HUDEP-2 (cell line): Measurements from ENCODE around the gene SLC23A2.

Experiments
- DNase-seq, 76 experiments: peaks; one replicate each; lab custom pipeline; 2025; ENCODE audit not compliant: unreplicated experiment in 76 of 76; lab: John Stamatoyannopoulos, UW

Gene SLC23A2

DNA sequence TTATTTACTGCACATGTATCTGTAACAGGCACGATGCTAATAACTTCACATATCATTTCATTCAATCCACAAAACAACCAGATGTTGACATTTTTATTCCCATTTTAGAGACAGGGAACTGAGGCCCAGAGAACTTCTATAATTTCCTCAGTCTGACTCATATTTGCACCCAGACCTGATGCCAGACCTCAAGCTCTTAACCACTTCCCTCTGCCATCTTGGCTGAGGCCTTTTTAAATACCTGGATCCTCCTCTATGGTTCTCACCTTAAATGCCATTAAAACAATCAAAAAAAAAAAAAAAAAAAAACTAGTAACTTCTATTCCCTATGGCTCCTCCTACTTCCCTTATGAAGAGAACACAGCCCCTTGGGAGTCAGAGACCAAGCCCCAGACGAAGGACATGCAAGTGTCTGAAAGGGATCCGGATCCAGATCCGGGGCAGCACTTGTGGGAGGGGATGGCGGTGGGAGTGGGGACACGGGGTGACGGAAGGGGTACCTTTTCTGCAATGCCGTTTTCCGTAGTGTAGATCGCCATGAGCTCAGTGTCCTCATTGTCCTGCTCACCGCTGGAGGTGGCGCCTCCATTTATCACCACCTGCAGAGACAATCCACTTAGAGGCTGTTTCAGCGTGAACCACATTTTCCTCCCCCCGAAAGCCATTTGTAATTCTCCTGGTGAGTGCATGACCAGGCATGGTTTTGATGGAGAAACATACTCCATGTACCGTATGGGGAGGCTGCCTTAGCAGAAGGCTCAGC lies 88.7 kb downstream of the SLC23A2 start:
- no peak for DNase-seq

DNA sequence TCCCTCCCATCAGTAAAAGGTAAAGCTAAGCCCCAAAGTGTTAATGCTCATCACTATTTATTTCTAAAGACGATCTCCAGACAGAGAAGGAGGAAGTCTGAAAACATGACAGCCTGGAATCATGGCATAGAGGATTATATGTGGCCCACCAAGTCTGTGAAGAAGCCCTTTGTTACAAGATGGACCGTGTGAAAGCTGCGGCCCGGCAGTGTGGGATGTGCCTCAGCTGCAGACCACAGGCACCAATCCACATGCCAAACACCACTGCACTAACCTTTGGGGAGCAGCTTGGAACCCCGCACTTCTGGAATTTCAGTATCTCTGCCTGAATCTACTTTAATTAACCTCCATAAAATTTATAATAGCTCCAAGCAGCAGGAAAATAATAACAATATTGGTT lies 90.4 kb downstream of the SLC23A2 start:
- no peak for DNase-seq

GRCh38 chr20:4905613-4906012 lies 95.7 kb downstream of the SLC23A2 start:
- DNase-seq: no peak

DNA sequence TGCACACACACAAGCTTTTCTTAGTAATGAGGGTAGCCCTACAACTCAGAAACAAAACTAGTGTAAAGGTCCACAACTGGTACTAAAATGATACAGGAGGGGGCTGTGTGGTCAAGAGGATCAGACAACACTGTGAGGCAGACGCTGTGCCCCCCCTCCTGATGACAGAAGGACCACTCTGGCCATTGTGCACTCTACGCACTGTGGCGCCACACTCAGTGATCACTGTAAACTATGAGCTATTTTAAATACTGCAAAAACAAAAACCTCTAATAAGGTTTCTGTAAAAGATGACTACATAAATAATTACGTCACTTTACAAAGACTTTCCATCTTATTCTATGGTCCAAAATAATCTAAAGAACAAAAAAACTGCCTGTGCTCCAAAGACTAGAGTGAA lies 96.1 kb downstream of the SLC23A2 start:
- DNase-seq: no peak

- no peak for DNase-seq
These were observed 97.0 kb downstream of the SLC23A2 start for GRCh38 chr20:4904127-4904860.

DNA sequence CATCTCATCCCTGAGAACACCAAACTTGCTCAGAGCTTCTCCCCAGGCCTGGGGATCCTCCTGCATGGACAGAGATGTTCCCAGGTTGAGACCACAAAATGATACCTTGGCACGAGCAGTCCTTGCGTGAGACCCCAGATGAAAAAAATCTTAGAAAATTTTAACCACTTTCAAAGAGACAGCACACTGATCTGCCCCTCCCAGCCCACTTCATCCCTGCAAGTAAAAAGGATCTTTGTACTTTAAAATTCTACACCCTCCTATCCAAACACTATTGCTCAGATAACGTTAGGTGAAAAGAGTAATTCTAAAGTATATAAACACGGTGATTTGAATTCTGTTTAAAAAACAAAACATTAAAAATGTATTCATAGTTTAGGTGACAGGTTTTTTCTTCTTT lies 98.5 kb downstream of the SLC23A2 start:
- no peak for DNase-seq

DNA sequence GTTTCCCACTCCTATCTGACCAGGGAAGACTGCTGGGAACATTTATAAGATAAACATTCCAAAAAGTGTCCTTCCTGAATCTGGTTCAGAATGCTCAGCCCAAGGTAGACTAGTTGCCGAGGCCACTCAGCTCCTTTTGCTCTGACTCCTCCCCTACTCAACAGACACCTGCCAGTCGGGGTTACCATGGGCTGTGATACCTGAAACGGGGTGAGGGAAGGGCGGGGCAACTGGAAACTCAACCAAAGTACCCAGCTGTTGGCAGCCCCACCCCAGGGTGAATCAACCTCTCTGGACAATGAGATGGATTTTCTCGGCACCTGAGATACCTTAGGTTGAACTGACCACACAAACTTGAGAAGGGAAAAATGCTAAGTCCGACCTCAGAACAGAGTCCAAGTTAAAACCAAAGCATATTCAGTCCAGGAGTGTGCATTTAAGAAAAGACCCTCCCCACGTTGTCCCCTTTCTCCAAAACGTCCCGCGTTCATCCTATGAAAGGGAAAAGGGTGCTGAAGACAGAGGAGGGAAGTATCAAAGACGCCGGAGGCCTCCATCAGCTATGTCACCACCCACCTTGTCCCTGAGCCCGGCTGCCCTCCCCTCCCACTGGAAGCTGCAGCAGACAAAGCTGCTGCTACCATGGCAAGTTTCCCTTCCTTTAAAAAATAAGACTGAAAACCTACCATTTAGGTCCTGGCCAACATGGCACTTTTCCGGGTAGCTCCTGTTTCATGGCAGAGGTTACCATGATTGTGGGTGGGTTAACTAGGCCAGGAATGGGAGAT lies 100.1 kb downstream of the SLC23A2 start:
- no peak for DNase-seq

DNA sequence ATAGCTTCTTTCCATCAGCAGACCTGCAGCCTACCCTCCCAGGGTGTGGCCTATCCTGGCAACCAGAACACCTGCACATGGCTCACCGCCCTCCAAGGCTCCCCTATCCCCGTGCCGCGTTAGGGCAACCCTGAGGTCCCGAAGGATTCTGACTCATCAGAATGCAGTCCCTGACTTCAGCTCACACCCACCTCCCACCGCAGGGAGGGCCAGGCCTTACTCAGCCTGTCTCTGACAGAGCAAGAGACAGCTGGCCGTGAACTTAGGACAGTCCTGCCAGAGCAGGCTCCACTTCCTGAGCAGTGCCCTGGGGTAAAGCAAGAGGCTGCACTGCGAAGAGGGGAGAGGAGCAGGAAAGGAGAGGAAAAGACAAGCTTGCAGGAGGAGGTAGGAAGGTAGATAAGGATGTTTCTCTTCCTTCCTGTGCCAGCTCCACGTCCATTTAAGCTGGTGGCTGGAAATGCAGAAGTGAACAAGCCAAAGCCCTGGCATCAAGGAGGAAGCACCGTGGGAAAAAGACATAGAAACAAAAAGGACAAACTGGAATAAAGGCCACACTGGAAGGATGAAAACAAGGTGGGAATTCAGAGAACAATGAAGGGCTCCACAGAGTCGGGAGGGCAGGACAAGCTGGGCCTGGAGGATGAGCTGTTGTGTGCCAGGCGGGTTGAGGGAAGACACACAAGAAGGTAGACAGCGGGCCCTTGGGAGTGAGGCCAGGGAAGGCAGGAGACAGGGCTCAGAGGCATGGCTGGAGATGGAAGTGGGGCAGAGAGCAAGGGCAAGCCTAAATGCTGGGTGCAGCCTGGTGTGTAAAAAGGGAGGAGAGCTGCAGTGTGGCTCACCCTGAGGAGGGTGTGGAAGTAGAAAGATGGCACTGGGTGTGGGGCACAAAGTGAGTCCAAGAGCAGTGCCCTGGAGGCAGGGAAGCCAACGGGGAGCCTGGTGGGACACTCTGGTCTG lies 102.7 kb downstream of the SLC23A2 start:
- no peak for DNase-seq

DNA sequence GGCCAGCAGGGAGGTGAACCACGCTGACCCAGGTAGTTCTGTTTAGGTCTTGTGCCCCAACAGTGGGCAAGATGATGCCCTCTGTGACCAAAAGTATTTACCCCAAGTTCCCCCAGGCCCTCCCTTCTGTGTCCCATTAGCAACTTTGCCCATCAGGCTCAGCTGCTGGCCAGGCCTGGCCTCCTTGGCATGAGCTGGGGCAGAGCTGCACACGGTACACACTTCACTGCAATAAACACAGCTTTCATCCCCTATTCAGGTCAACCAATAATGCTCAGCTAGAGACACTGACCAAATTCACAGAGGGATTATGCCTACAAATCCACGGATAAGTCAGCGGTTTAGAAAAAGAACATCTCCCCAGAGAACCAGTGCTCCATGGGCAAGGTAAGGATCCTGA lies 103.7 kb downstream of the SLC23A2 start:
- DNase-seq: no peak

DNA sequence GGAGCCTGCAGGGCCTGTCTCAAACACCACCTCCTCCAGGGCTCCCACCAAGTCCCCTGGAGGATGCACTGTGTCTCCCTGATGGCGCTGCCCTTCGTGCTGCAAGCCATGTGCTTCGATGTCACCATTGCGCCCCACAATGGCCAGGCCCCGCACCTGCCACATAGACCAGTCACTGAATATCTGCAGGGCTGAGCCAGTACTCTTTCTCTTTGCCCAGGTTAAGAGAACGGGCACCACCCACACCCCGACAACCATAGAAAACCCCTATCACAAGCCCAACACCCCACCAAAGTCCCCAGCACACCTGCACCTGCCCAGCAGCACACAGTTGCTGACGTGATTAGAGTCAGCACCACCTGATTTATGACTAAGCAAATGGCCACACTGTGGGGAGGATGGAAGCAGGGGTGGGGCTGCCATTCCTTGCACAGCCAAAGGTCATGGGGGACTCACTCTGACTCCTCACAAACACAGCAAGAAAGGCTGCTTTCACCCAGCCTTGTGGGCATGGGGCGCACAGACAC lies 104.3 kb downstream of the SLC23A2 start:
- DNase-seq: no peak

DNA sequence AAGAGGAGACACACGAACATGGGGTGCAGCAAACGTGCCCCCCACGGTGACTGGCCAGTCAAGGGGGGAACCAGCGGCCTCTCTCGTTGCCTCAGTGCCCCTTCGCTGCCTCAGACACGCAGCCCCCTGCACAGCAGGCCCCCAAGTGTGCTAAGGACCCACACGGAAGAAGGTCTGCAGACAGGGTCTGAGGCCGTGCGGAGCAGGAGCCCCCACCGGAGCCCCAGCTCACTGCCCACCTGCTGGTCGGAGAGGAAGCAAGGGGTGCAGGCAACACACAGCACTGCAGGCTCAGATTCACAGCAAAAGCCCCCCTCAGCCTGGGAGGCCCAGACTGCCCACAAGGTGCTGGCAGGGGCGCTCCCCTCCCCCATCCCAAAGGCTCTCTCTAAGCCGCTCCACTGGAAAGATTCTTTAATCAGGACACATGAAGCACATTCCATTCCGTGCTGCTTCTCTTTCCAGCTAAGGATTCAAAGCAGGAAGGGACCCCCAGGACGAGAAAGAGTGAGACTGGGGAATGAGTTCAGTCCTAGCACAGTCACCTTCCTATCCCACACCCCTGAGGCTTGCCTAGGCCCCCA lies 105.1 kb downstream of the SLC23A2 start:
- DNase-seq: no peak

- DNase-seq: no peak
These were observed 106.3 kb downstream of the SLC23A2 start for GRCh38 chr20:4894981-4895381.

- DNase-seq: no peak
These were observed 106.9 kb downstream of the SLC23A2 start for GRCh38 chr20:4894409-4894808.

DNA sequence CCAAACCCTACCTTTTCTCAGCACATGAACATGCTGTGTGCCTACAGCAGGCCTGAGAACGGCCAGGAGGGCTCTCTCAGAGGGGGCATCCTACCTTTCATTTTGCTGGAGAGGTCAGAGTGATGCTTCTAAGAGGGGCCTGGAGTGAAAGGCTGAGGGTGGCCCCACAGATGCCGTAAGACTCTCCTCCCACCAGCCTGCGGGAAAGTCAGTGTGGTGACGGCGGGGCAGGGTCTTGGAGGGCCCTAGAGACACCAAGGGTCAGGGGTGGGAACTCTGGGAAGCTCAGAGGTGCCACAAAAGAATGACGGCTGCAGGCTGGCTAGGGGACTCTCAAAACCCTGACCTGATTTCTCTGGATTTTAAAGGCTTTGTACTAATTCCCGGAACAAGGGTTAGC lies 107.6 kb downstream of the SLC23A2 start:
- DNase-seq: no peak

GRCh38 chr20:4891997-4892396 lies 109.3 kb downstream of the SLC23A2 start:
- DNase-seq: no peak

DNA sequence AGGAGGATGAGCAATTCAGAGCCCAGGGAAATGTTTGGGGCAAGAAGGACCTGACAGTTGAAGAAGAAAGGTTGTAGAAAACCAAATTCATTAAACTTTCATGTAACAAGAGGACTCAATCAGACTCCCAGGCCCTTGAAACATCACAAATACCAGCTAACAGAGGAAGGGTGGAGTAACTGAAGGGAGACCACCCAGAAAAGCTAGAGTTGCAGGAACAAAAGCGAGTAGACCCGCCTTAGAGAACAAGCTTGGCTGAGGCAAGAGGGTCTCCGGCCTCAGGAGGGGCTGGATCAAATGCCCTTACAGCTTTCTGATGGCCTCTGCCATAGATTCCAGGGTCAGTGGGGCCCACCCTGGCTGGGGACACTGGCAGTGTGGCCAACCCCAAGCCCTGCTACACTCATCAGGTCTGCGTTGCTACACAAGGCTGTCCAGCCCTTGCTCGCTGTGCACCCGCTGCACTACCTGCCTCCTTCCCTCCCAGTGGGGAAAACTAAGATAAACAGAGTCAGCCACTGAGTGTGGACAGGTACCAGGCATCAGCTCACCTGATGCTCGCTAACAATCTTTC lies 110.0 kb downstream of the SLC23A2 start:
- DNase-seq: no peak

DNA sequence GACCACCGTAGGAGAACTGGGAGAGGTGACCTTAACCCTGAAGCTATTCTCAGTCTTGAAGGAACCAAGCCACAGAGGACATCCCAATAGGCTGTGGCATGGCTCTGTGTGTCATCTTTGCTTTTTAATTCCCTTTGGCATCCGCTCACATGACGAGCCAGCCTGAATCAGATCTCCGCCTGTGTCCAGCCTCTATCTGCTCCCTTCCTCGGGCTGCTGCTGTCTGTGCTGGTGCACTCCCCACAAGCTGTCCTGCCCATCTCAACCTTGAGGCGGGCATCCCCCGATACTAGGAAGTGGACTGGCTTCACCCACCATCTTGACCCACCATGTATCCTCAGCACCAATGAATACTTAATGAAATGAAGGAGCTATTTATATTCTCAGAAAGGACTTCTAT lies 111.9 kb downstream of the SLC23A2 start:
- DNase-seq: no peak

DNA sequence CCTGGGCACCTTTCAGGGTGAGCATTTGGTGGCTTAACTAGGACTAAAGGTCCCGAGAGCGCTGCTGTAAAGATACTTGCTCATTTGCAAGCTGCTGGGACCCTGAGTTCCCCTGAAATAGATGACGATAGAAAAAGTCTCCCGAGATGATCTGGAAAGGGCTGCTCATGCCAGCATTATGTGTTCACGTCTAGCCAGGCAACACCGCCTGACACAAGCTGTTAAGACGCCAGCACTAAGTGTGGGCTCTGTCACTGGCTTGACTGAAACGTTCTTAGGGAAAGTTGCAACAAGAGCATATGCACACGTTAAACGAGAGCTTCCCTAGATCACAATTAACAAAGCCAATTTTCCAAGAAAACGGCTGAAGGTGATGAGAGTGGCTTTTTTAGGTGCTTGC lies 113.7 kb downstream of the SLC23A2 start:
- DNase-seq: no peak

- no peak for DNase-seq
These were observed 114.4 kb downstream of the SLC23A2 start for GRCh38 chr20:4886771-4887527.
